Right lobe of liver (tissue), 4 donors: ENCODE results near the gene KIF5C.

Source experiments
- CTCF ChIP-seq, 4 donors: fragments of 200-600 bp in 3 of 4; fragments of 450-650 bp in 1 of 4; IDR thresholded peaks; one replicate each; pipeline versions ENCODE4 v1.5.1 to v1.8.0; 2016 to 2022; ENCODE audit warnings: antibody characterized with exemption in 4 of 4, mild to moderate bottlenecking in 2 of 4
- POLR2A ChIP-seq: fragments of 450-650 bp; IDR thresholded peaks from one replicate; pipeline ENCODE4 v1.6.1; 2017; ENCODE audit warnings: antibody characterized with exemption, mild to moderate bottlenecking
- donor health status: DM: no; HTN: no; CAD: no.
- donor health status: DM: no; HTN: no; CAD: no.
- donor health status: DM: no; HTN: yes; CAD: no.

GRCh38 chr2:148917431-148917830 lies 42.4 kb downstream of the KIF5C start:
- TF ChIP-seq CTCF (IDR thresholded peaks at IDR 0.05) (no peak), POLR2A (no peak)
